Right atrium auricular region (tissue), 2 donors: ENCODE measurements around the gene KRTAP4-16. TPM values are rescaled to one million over a fixed set of nuclear protein-coding genes. Genes with fewer than 3 reads are reported as not detected.
"Not testable (repeated sequence)": the region's sequence is repeated elsewhere in the genome, so short reads cannot be mapped to it uniquely, and the experiment has no call there.

Source experiments
- DNase-seq: peaks from one replicate; pipeline ENCODE4 v3.0.0-alpha.2; 2019; ENCODE audit warnings: low spot score
- H3K27ac ChIP-seq, 2 donors: fragments of 200-600 bp; sonication (generic); 1 replicate in 1 of 2; 2 replicates in 1 of 2; pipeline ENCODE4 v1.5.1; 2016 to 2019
- H3K27me3 ChIP-seq, 2 donors: fragments of 200-600 bp; sonication (generic); one replicate each; pipeline versions ENCODE4 v1.5.1 to v1.6.0; 2017 to 2019
- H3K36me3 ChIP-seq: fragments of 200-600 bp; sonication (generic); one replicate; pipeline ENCODE4 v1.5.1; 2016
- H3K4me1 ChIP-seq, 2 donors: fragments of 200-600 bp; sonication (generic); one replicate each; pipeline versions ENCODE4 v1.5.1 to v1.6.0; 2017 to 2019
- H3K4me3 ChIP-seq, 2 donors: fragments of 200-600 bp; sonication (generic); 1 replicate in 1 of 2; 2 replicates in 1 of 2; pipeline ENCODE4 v1.5.1; 2017 to 2019; ENCODE audit warnings: mild to moderate bottlenecking in 1 of 2, moderate library complexity in 1 of 2
- H3K9me3 ChIP-seq, 2 donors: fragments of 200-600 bp; sonication (generic); one replicate each; pipeline ENCODE4 v1.5.1; 2019
- CTCF ChIP-seq, 2 donors: fragments of 200-600 bp; sonication (generic); IDR thresholded peaks; one replicate each; pipeline ENCODE4 v1.5.1; 2019; ENCODE audit warnings: antibody characterized with exemption in 2 of 2
- total RNA-seq, 2 donors: library from RNA; depleted of rRNA; stranded (reverse); fragments of >200 nt; gene quantifications; one replicate each; pipeline ENCODE4 v1.1.0, GENCODE V29; 2016

The KRTAP4-16 gene
- total RNA-seq, 2 donors from 2014 or later: not detected

- DNase-seq: no peak
- H3K36me3 ChIP-seq: no peaks in the 10 kb centered on the region
- no peak for TF ChIP-seq CTCF (IDR thresholded peaks at IDR 0.05)
- H3K4me1 ChIP-seq: no peaks in the 10 kb centered on the region
- H3K27ac ChIP-seq: no peak overlapping the region
- peaks cover 0 to 9% of the 10 kb centered on the region in 2 donors for H3K9me3 ChIP-seq
- no peak overlapping the region for H3K4me3 ChIP-seq
- no peaks in the 10 kb centered on the region for H3K27me3 ChIP-seq
Observed at GRCh38 chr17:41058741-41059140, 43.3 kb downstream of the KRTAP4-16 start.

GRCh38 chr17:41057547-41057946, 44.5 kb downstream of the KRTAP4-16 start:
- no peak for DNase-seq
- Histone ChIP-seq H3K4me1 (no peaks in the 10 kb centered on the region), H3K27me3 (no peaks in the 10 kb centered on the region), H3K9me3 (peaks cover 0 to 16% of the 10 kb centered on the region in 2 donors), H3K4me3 (no peak overlapping the region), H3K36me3 (no peaks in the 10 kb centered on the region), H3K27ac (no peak overlapping the region)
- no peak for TF ChIP-seq CTCF (IDR thresholded peaks at IDR 0.05)

- H3K36me3 ChIP-seq, H3K4me1 ChIP-seq, DNase-seq, H3K4me3 ChIP-seq, H3K27ac ChIP-seq, H3K27me3 ChIP-seq: not testable (repeated sequence)
- H3K9me3 ChIP-seq: peaks cover 0 to 16% of the 10 kb centered on the region in 2 donors
Observed at GRCh38 chr17:41055130-41055529, 46.9 kb downstream of the KRTAP4-16 start, which contains the start of gene KRTAP2-2. Gene KRTAP2-2 (minus strand): TSS chr17:41055230. CDS start chr17:41055211, 19 bp downstream.

GRCh38 chr17:41054556-41054955, 47.5 kb downstream of the KRTAP4-16 start:
- peaks cover 0 to 16% of the 10 kb centered on the region in 2 donors for H3K9me3 ChIP-seq
- H3K36me3 ChIP-seq, H3K27me3 ChIP-seq, H3K4me1 ChIP-seq, H3K27ac ChIP-seq, DNase-seq, H3K4me3 ChIP-seq: not testable (repeated sequence)

GRCh38 chr17:41054025-41054424, 48.0 kb downstream of the KRTAP4-16 start:
- Histone ChIP-seq H3K9me3 (peaks cover 0 to 16% of the 10 kb centered on the region in 2 donors), H3K4me1 (no peaks in the 10 kb centered on the region), H3K27ac (no peak overlapping the region), H3K4me3 (no peak overlapping the region), H3K36me3 (no peaks in the 10 kb centered on the region), H3K27me3 (no peaks in the 10 kb centered on the region)
- no peak for TF ChIP-seq CTCF (IDR thresholded peaks at IDR 0.05)
- no peak for DNase-seq

- no peak for TF ChIP-seq CTCF (IDR thresholded peaks at IDR 0.05)
Observed at GRCh38 chr17:41052566-41052965, 49.4 kb downstream of the KRTAP4-16 start.

More at GRCh38 chr17:41052566-41052965, 49.4 kb downstream of the KRTAP4-16 start:
- DNase-seq: no peak
- Histone ChIP-seq H3K27me3 (no peaks in the 10 kb centered on the region), H3K4me1 (no peaks in the 10 kb centered on the region), H3K36me3 (no peaks in the 10 kb centered on the region), H3K9me3 (peaks cover 0 to 13% of the 10 kb centered on the region in 2 donors), H3K4me3 (no peak overlapping the region), H3K27ac (no peak overlapping the region)

Other genes with a start within 250 kb of the KRTAP4-16 start
- gene KRT12, start 235.0 kb downstream of the KRTAP4-16 start, total RNA-seq: not detected
- not detected for gene KRT20, start 217.0 kb downstream of the KRTAP4-16 start, total RNA-seq
- not detected for gene KRT23, start 164.6 kb downstream of the KRTAP4-16 start, total RNA-seq
- gene KRT39, start 135.3 kb downstream of the KRTAP4-16 start, total RNA-seq: not detected
- gene KRT40, start 117.9 kb downstream of the KRTAP4-16 start, total RNA-seq: not detected
- not detected for gene KRTAP3-3, start 108.0 kb downstream of the KRTAP4-16 start, total RNA-seq
- gene KRTAP3-2, start 102.3 kb downstream of the KRTAP4-16 start, total RNA-seq: not detected
- gene KRTAP3-1, start 93.1 kb downstream of the KRTAP4-16 start, total RNA-seq: not detected
- gene KRTAP1-5, start 75.0 kb downstream of the KRTAP4-16 start, total RNA-seq: not detected
- gene KRTAP1-4, start 72.0 kb downstream of the KRTAP4-16 start, total RNA-seq: not detected
- gene KRTAP1-3, start 67.3 kb downstream of the KRTAP4-16 start, total RNA-seq: under 1 TPM in 1 of 2 donors, not detected in 1; 0.39 TPM
- not detected for gene KRTAP1-1, start 60.8 kb downstream of the KRTAP4-16 start, total RNA-seq
- not detected for gene KRTAP2-1, start 54.9 kb downstream of the KRTAP4-16 start, total RNA-seq
- not detected for gene KRTAP2-2, start 47.0 kb downstream of the KRTAP4-16 start, total RNA-seq
- gene KRTAP2-3, start 42.1 kb downstream of the KRTAP4-16 start, total RNA-seq: not detected
- gene KRTAP2-4, start 36.3 kb downstream of the KRTAP4-16 start, total RNA-seq: not detected
- not detected for gene KRTAP4-7, start 18.1 kb downstream of the KRTAP4-16 start, total RNA-seq
- gene KRTAP4-8, start 4.1 kb downstream of the KRTAP4-16 start, total RNA-seq: not detected
- gene KRTAP4-9, start 3.2 kb upstream of the KRTAP4-16 start, total RNA-seq: not detected
- not detected for gene KRTAP4-11, start 16.2 kb upstream of the KRTAP4-16 start, total RNA-seq
- not detected for gene KRTAP4-12, start 22.0 kb upstream of the KRTAP4-16 start, total RNA-seq
- not detected for gene KRTAP4-6, start 38.3 kb upstream of the KRTAP4-16 start, total RNA-seq
- not detected for gene KRTAP4-5, start 47.6 kb upstream of the KRTAP4-16 start, total RNA-seq
- not detected for gene KRTAP4-4, start 58.5 kb upstream of the KRTAP4-16 start, total RNA-seq
- gene KRTAP4-3, start 66.0 kb upstream of the KRTAP4-16 start, total RNA-seq: not detected
- gene KRTAP4-2, start 76.0 kb upstream of the KRTAP4-16 start, total RNA-seq: not detected
- gene KRTAP4-1, start 82.7 kb upstream of the KRTAP4-16 start, total RNA-seq: not detected
- gene KRTAP9-1, start 87.7 kb upstream of the KRTAP4-16 start, total RNA-seq: not detected
- not detected for gene KRTAP9-2, start 124.4 kb upstream of the KRTAP4-16 start, total RNA-seq
- not detected for gene KRTAP9-3, start 130.2 kb upstream of the KRTAP4-16 start, total RNA-seq
- not detected for gene KRTAP9-8, start 135.8 kb upstream of the KRTAP4-16 start, total RNA-seq
- not detected for gene KRTAP9-4, start 147.5 kb upstream of the KRTAP4-16 start, total RNA-seq
- gene KRTAP9-9, start 153.2 kb upstream of the KRTAP4-16 start, total RNA-seq: not detected
- not detected for gene KRTAP9-6, start 163.2 kb upstream of the KRTAP4-16 start, total RNA-seq
- not detected for gene KRTAP9-7, start 173.5 kb upstream of the KRTAP4-16 start, total RNA-seq
- not detected for gene KRTAP29-1, start 200.6 kb upstream of the KRTAP4-16 start, total RNA-seq
- gene KRTAP16-1, start 207.1 kb upstream of the KRTAP4-16 start, total RNA-seq: not detected
- gene KRTAP17-1, start 213.5 kb upstream of the KRTAP4-16 start, total RNA-seq: not detected
- not detected for gene KRT33A, start 248.6 kb upstream of the KRTAP4-16 start, total RNA-seq